ENCODE data around the gene GSAP. TPM values are rescaled to one million over a fixed set of nuclear protein-coding genes. Genes with fewer than 3 reads are reported as not detected.

GSAP gene
- polyA plus RNA-seq, 1 experiment: 3.7 TPM

GRCh38 chr7:77360104-77360503, 56.0 kb downstream of the GSAP start:
- no peaks in the 10 kb centered on the region for H3K27me3 ChIP-seq (ENCODE audit: control insufficient read depth, insufficient read depth, low read length)
- H3K4me3 ChIP-seq (ENCODE audit: low read depth, low read length): no peak overlapping the region
- ChIA-PET POLR2A (no interaction called here), CTCF (interaction anchor here (1.1 kb wide), 1 partner anchor 12 kb away, joined by 3 read pairs; no protein-coding TSS in a partner anchor)
- DNase-seq (ENCODE audit: low read depth): no peak
- no peaks in the 10 kb centered on the region for H3K36me3 ChIP-seq (ENCODE audit: control insufficient read depth, insufficient read depth, low read length)
- TF ChIP-seq CTCF (IDR thresholded peaks at IDR 0.05; ENCODE audit: insufficient read depth, low read depth, low read length): no peak

- no peak for TF ChIP-seq CTCF (IDR thresholded peaks at IDR 0.05; ENCODE audit: insufficient read depth, low read depth, low read length)
- H3K27me3 ChIP-seq (ENCODE audit: control insufficient read depth, insufficient read depth, low read length): no peaks in the 10 kb centered on the region
- no peak for DNase-seq (ENCODE audit: low read depth)
- ChIA-PET CTCF (interaction anchor here (1.1 kb wide), 1 partner anchor 11 kb away, joined by 3 read pairs; no protein-coding TSS in a partner anchor), POLR2A (no interaction called here)
- no peaks in the 10 kb centered on the region for H3K36me3 ChIP-seq (ENCODE audit: control insufficient read depth, insufficient read depth, low read length)
- H3K4me3 ChIP-seq (ENCODE audit: low read depth, low read length): no peak overlapping the region
These were observed 56.5 kb downstream of the GSAP start for GRCh38 chr7:77359599-77359998.

- ChIA-PET CTCF (no interaction called here), POLR2A (no interaction called here)
- TF ChIP-seq CTCF (IDR thresholded peaks at IDR 0.05; ENCODE audit: insufficient read depth, low read depth, low read length): no peak
- DNase-seq (ENCODE audit: low read depth): no peak
- Histone ChIP-seq H3K27me3 (ENCODE audit: control insufficient read depth, insufficient read depth, low read length) (no peaks in the 10 kb centered on the region), H3K4me3 (ENCODE audit: low read depth, low read length) (no peak overlapping the region), H3K36me3 (ENCODE audit: control insufficient read depth, insufficient read depth, low read length) (no peaks in the 10 kb centered on the region)
These were observed 61.2 kb downstream of the GSAP start for GRCh38 chr7:77354914-77355313.

GRCh38 chr7:77354484-77354883, 61.7 kb downstream of the GSAP start:
- Histone ChIP-seq H3K27me3 (ENCODE audit: control insufficient read depth, insufficient read depth, low read length) (no peaks in the 10 kb centered on the region), H3K36me3 (ENCODE audit: control insufficient read depth, insufficient read depth, low read length) (no peaks in the 10 kb centered on the region), H3K4me3 (ENCODE audit: low read depth, low read length) (no peak overlapping the region)
- no peak for TF ChIP-seq CTCF (IDR thresholded peaks at IDR 0.05; ENCODE audit: insufficient read depth, low read depth, low read length)
- ChIA-PET CTCF (no interaction called here), POLR2A (no interaction called here)
- no peak for DNase-seq (ENCODE audit: low read depth)

- no peak for TF ChIP-seq CTCF (IDR thresholded peaks at IDR 0.05; ENCODE audit: insufficient read depth, low read depth, low read length)
- DNase-seq (ENCODE audit: low read depth): no peak
- Histone ChIP-seq H3K36me3 (ENCODE audit: control insufficient read depth, insufficient read depth, low read length) (no peaks in the 10 kb centered on the region), H3K27me3 (ENCODE audit: control insufficient read depth, insufficient read depth, low read length) (no peaks in the 10 kb centered on the region), H3K4me3 (ENCODE audit: low read depth, low read length) (no peak overlapping the region)
- ChIA-PET CTCF (no interaction called here), POLR2A (no interaction called here)
These were observed 62.2 kb downstream of the GSAP start for GRCh38 chr7:77353911-77354310.

All from BJ (cell line).